B cell (primary cell): Measurements from ENCODE around the gene C3AR1.

Experiments used
- EZH2 ChIP-seq: IDR thresholded peaks from 2 replicates; pipeline ENCODE4 v1.6.1; 2012; ENCODE audit warnings: borderline replicate concordance, low read depth, mild to moderate bottlenecking, moderate library complexity, low read length; ENCODE audit not compliant: insufficient read depth, poor library complexity, severe bottlenecking
- TF ChIP-seq, protein P1 (sequence below): fragments of 200-600 bp; IDR thresholded peaks from one replicate; pipeline ENCODE4 v1.8.0; 2022; ENCODE audit warnings: antibody characterized with exemption, mild to moderate bottlenecking

DNA sequence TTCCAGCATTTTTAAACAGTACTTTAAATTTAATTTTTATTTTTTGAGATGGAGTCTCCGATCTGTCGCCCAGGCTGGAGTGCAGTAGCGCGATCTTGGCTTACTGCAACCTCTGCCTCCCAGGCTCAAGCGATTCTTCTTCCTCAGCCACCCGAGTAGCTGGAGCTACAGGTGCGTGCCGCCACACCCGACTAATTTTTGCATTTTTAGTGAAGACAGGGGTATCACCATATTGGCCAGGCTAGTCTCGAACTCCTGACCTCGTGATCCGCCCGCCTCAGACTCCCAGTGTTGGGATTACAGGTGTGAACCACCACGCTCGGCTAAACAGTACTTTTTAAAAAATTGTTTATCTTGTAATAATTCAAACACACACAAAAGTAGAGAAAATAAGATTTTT, 37.9 kb downstream of the C3AR1 start:
- no peak for TF ChIP-seq EZH2
- TF ChIP-seq, protein P1, sequence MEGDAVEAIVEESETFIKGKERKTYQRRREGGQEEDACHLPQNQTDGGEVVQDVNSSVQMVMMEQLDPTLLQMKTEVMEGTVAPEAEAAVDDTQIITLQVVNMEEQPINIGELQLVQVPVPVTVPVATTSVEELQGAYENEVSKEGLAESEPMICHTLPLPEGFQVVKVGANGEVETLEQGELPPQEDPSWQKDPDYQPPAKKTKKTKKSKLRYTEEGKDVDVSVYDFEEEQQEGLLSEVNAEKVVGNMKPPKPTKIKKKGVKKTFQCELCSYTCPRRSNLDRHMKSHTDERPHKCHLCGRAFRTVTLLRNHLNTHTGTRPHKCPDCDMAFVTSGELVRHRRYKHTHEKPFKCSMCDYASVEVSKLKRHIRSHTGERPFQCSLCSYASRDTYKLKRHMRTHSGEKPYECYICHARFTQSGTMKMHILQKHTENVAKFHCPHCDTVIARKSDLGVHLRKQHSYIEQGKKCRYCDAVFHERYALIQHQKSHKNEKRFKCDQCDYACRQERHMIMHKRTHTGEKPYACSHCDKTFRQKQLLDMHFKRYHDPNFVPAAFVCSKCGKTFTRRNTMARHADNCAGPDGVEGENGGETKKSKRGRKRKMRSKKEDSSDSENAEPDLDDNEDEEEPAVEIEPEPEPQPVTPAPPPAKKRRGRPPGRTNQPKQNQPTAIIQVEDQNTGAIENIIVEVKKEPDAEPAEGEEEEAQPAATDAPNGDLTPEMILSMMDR, result no peak
